OCI-M2 (cell line): ENCODE data around the gene ANKRD23.

Experiments used
- DNase-seq: peaks from one replicate; lab custom pipeline; 2025; ENCODE audit not compliant: unreplicated experiment; lab: John Stamatoyannopoulos, UW

The ANKRD23 gene

GRCh38 chr2:96877631-96878092 is 33.8 kb upstream of the ANKRD23 start:
- no peak for DNase-seq

DNA sequence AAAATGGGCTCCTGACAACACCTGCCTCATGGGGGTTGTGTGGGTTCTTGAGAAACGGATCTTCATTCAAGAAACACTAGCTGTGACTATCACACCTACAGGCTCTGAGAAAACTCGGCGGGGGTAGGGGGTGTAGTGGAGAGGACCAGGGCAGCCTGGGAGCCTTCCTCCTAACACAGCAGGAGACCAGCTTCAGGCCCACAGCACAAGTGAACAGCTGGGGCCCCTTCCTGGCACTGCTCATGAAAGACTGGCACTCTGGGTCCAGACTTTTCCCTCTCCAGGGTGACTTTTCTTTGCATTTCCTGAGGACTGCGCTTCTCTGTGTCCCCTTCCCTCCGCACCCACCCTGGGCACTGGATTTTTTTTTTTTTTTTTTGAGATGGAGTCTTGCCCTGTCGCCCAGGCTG is 33.2 kb upstream of the ANKRD23 start:
- DNase-seq: no peak

DNA sequence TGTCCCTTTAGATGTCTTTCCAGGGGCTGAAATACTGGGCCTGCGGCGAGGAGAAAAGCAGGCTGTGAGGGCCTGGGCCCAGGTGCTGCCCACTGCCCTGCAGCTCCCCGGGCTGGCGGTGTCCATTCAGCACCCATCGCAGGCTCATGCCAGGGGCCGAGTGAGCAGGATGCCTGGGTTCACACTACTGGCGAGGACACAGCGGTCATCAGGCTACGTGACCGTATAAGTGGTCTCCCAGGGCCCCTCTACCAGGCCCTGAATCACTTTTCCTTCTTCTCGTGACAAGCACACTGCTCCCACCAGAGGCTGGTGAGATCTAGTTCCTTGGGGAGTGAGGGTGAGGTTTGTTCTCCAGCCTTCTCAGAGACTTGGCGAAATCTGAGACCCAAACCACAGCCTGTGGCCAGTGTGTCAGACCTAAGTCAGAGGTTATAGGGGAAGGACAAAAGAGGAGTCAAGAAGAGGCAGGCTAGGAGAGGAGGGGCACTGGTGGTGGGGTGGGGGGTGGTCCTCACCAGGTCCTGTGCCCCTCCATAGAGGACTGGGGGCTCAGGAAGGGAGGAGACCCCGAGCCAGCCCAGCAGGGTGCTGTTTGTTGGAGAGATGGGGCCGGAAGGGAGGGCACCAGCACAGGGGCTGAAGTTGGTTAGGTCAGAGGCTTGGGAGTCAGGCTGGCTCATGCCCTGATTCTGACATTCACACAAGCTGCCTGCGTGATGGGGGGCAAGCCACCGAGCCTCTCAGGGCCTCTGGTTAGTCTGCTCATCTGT is 32.6 kb upstream of the ANKRD23 start:
- no peak for DNase-seq

- no peak for DNase-seq
These were observed 31.9 kb upstream of the ANKRD23 start for GRCh38 chr2:96875498-96876268.

- DNase-seq: no peak
These were observed 30.5 kb upstream of the ANKRD23 start for GRCh38 chr2:96874198-96874831.

GRCh38 chr2:96873651-96874096 is 29.9 kb upstream of the ANKRD23 start:
- no peak for DNase-seq

DNA sequence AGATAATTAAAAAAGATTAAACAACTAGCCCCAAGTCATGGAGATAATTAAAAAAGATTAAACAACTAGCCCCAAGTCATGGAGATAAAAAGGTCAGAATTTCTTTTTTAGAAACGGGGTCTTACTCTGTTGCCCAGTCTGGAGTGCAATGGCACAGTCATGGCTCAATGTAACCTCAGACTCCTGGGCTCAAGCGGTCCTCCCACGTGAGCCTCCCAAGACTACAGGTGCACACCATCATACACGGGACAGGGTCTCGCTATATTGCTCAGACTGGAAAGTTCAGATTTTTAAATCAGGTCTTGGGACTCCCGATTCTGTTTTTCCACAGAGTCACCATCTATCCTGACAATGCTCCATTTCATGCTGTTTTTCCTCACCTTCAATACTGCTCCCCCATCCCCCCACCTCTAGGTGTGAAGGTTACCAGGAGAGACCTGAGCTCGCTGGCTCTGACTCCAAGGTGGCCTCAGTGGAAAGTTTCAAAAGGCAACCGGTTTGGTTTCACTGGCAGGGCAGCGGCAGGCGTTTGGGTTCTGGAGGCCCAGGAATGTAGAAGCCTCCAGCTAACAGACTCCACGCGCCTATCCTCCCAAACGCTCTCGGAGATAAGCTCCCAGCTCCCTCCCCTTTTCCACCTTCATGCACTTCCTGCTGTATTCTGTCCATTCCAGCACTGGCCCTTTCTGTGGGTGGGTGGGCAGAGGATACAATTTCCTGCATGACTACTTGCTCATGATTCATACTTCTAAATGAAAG is 28.9 kb upstream of the ANKRD23 start:
- DNase-seq: no peak

DNA sequence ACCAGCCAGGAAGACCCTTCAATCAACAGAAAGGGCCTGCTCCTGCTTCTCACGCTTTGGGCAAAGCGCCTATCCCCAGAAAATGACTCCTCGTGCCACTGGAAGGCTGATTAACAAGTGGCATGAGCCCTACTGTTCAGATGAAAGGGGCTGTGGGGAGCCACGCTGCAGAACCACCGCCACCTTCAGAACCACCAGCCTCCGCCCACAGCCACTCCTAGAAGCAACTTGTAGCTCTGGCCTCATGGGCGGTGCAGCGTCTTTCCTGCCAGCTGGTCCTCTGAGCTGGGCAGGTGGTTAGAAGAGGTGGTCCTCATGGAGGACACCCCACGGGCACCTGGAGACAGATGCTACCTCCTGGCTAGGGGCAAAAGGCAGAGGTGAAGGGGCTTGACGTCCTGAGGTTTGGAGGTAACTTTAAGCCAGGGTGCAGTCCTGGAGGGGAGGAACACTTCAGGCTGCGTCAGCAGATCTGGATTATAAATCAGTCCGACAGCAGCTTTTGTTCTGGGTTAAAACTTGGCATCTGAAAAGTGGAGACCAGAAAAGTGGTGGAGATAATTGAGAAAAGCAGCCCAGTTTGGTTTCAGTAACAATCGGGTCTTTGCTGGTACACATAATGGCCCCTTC is 26.9 kb upstream of the ANKRD23 start:
- DNase-seq: no peak

DNA sequence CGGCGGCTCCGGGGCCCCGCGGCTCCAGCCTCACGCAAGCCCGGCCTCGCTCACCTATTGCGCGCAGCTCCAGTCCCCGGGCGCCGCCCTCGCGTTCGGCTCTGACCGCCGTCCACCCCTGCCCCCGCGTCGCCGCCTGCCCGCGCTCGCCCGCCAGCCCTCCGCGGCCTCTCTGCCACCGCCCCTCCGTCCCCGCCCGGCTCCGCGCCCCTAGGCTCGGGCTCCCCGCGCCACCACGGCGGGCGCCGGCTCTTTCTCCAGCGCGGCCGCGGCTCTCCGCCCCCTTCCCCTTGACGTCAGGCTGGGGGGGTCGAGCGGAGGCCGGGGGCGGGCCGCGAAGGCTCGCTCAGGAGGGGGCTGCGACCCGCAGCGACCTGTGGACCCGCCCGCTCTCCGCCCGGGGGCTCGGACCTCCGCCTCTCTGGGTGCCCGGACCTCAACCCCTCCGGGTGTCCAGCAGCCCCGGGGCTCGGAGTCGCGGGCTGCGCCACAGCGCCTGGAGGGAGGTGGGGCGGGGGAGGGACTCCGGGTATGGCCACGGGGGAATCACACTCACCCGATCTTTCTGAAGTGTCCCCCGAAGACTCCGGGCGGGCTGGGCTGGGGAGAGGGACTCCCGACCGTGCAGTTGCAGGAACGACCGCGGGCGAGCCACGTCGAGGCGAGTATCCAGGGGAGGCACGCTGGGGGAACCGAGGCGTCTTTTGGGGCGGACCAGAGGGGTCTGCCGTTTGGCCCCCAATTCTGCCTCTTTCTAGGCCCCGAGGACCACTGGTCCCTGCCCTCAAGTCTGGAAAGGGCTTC is 26.2 kb upstream of the ANKRD23 start, which contains the start of gene SEMA4C:
Gene SEMA4C, minus strand, starts transcription at position 259 of the 804 bp plus-strand sequence. CDS start 2,194 bp downstream, outside the sequence.
- DNase-seq: no peak

DNA sequence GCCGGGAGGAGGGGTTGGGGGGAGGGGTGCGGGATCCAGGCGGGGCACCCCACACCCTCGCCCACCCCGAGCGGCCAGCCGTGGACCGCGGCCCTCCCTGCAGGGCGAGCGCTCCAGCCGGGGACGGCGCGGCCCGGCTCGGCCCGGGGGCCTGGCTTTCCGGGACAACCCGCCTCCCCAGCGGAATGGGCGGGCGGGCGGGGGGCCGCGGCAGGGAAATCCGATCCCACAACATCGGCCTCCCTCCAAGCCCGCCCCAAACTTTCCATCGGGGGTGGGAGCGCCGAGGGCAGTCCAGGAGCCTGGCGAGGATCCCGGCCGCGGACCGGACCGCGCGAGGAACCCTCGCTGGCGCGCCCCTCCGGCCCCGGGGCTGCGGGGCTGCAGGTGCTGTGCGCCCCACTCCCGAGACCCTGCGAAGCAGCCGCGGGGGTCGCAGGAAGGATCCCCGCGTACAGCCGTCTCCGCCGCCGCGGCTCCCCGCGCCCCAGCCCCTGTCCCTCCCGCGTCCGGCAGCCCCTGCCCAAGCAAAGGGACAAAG is 25.5 kb upstream of the ANKRD23 start:
- no peak for DNase-seq

GRCh38 chr2:96868555-96869280 is 24.9 kb upstream of the ANKRD23 start:
- DNase-seq: no peak

DNA sequence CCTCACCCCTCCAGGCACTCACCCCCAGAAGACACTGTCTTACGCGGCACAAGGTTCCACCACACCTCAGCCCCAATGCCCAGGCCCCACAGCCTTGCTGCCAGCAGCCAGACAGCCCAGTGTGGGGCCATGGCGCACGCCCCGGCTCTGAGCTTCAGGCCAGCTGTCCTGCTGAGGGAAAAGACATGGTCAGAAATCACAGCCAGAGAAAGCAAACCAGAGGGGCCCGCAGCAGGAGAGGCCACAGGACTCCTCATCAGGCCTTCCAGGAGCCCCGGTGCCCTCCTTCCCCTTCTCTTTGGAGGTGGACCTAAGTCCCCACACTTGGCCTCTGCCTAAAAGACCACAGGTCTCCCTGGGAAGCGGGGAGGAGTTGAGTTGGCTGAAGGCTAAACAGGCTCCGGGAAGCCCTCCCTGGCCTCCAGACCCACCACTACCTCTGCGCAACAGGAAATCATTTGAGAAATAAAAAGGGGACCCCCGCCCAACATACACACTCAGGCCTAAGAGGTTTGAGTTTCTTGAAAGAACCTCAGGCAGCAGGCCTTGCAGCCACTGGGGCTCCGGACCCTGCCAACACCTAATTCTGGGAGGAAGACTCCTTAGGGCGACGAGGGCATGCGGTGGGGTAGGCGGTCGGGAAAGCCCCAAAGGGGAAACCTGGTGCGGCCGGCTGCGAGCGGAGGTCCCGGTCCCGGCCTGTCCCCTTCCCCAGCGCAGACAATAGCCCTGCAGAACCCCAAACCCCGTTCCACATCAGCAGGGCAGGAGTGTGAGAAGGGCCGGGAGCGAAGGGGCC is 24.1 kb upstream of the ANKRD23 start:
- DNase-seq: no peak

DNA sequence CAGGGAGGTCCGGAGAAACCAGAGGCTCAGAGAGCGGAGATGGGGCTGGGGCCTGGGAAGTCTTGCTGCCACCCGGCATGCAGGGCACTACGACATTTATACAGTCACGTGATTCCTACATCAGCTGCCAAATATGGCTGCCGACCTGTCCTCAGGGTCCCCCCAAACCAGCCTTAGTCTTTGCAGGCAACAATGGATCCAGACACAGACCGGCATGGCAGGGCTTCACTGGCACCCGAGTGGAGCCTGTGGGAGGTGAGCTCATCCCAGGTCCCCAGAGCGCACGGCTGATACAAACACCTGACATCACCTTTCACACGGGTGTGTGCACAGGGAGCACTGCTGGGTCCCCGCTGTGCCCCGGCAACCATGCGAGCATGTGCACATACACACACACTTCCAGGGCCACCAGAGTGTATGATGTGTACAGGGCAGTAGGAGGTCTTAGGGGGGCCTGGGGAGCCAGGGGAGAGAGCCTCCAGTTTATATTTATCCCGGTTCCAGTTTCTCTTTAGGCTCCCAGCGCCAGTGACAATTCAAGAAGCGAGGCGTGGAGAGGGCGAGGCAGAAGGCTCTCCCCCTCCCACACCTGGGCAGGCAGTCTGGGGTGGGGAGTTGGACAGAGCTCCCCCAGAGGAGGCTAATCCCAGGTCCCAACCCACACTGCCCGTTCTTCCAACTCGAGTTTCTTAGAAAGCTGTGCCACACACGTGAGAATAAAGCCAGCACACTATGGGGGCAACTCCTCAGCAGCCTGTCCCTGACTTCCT is 23.4 kb upstream of the ANKRD23 start:
- DNase-seq: no peak

DNA sequence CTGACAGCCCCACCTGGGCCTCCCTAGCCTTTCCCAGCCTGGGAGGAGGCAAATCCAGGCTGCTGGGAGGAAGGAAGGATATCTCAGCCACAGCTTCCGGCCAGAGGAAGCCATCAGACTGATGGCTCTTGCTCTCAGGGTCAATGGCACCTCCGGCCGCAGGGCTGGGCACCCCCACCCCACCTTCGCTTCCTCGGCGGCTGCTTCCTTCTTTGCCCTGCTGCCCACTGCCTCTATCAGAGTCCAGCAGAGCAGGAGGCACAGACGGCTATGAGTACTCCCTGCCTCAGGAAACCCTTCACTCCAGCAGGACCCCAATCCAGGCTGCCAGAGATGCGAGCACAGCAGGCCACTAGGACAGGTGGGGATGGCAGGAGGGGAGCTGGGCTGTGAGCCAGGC is 22.8 kb upstream of the ANKRD23 start:
- DNase-seq: no peak

DNA sequence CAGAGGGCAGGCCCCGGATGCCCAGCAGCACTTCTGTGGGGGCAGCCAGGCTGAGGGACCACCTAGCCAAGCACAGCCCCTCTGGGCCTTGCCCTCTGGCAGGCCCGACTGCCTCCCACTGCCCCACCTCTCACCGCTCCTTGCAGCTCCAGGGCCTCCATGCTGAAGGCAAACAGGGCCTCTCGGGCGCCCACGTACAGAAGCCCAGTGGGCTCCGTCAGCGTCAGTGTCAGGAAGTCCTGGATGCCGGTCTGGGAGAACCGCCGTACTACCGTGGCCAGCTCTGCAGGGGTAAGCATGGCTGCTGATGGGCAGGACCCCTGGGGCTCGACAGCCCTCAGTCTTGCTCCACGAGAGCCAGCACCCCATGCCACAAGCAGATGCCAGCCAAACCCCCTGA is 22.3 kb upstream of the ANKRD23 start:
- DNase-seq: no peak

GRCh38 chr2:96865654-96866053 is 21.8 kb upstream of the ANKRD23 start:
- DNase-seq: no peak
